Peyer's patch (tissue), 4 donors: ENCODE measurements around the gene RHCE.
"Not testable (repeated sequence)": the region's sequence is repeated elsewhere in the genome, so short reads cannot be mapped to it uniquely, and the experiment has no call there.

Experiments
- POLR2A ChIP-seq, 2 donors: fragments of 450-650 bp; IDR thresholded peaks; one replicate each; pipeline ENCODE4 v1.5.1; 2017; ENCODE audit warnings: antibody characterized with exemption in 2 of 2, mild to moderate bottlenecking in 2 of 2, moderate library complexity in 2 of 2
- TF ChIP-seq, protein P1 (sequence below), 6 experiments: fragments of 450-650 bp in 4 of 6; fragments of 200-600 bp in 2 of 6; sonication (generic) in 1 of 6; IDR thresholded peaks; one replicate each; pipeline ENCODE4 v1.5.1; 2017 to 2019; ENCODE audit warnings: antibody characterized with exemption in 6 of 6, mild to moderate bottlenecking in 3 of 6, moderate library complexity in 1 of 6

DNA sequence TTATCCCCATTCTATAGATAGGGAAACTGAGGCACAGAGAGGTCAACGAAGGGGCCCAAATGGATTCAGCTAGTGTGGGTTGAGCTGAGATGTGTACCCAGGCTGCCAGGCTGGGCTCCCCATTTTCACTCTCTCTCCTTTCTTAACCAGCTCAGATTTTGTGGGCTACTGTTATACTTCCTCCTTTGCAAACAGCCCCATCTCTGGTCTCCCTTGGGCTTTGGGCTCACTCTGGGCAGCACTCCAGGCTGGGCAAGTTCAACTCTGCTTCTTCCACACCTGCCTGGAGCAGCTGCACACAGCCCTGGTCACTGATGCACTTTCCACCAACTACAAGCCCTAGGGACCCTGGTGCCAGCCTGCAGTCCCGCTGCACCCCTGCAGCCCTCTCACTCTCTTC is 22.5 kb downstream of the RHCE start:
- TF ChIP-seq, protein P1, sequence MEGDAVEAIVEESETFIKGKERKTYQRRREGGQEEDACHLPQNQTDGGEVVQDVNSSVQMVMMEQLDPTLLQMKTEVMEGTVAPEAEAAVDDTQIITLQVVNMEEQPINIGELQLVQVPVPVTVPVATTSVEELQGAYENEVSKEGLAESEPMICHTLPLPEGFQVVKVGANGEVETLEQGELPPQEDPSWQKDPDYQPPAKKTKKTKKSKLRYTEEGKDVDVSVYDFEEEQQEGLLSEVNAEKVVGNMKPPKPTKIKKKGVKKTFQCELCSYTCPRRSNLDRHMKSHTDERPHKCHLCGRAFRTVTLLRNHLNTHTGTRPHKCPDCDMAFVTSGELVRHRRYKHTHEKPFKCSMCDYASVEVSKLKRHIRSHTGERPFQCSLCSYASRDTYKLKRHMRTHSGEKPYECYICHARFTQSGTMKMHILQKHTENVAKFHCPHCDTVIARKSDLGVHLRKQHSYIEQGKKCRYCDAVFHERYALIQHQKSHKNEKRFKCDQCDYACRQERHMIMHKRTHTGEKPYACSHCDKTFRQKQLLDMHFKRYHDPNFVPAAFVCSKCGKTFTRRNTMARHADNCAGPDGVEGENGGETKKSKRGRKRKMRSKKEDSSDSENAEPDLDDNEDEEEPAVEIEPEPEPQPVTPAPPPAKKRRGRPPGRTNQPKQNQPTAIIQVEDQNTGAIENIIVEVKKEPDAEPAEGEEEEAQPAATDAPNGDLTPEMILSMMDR (IDR thresholded peaks at IDR 0.05): not testable (repeated sequence)
- not testable (repeated sequence) for TF ChIP-seq POLR2A (IDR thresholded peaks at IDR 0.05)
